ENCODE data around the gene PI3.

The PI3 gene

DNA sequence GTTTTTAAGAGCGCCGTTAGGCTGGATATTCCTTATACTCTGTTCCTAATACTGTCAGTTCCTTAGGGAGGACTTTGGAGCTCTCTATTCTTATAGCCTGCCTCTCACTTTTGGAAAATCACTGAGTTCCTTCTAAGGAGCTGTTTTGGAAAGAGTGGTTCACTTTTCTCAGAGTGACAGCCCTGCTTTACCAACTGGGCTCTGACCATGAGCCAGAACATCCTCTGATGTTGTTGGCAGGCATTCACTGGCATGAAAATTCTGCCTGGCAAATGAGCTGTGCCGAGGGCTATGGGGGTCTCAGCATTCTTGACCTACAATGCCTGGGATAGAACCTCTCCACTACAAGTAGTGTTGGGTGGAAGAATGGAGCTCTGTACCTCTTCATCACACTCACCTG is 17.2 kb downstream of the PI3 start:
- WGBS, result no CpG with 5 or more reads among the region's 3 CpGs

DNA sequence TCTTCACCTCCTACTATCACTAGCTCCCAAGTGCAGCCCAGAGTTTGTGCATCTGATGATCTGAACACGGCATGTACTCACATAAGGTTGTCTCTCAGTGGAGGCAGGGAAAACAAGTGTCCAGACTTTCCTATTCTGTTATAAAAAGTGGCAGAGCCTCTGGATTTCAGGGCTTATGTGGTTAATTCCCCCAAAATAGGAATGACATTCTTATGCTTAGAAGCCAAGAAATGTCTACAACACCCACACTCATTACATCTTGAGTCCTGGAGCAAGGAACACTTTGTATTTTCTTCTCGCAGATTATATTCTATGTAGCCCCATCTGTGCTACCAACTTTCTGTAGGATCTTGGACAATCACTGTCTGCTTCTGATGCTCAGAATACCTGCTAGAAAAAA is 18.6 kb downstream of the PI3 start:
- H3K4me1 ChIP-seq (ENCODE audit: control insufficient read depth, insufficient read depth, low read depth, low read length), result no peaks in the 10 kb centered on the region
- DNase-seq, result no peak
- no peak overlapping the region for H3K9ac ChIP-seq (ENCODE audit: low read length)
- no peak overlapping the region for H3K4me2 ChIP-seq (ENCODE audit: low read length, poor library complexity, severe bottlenecking)
- no peak overlapping the region for H4K8ac ChIP-seq (ENCODE audit: low read length)
- H3K9me3 ChIP-seq (ENCODE audit: control insufficient read depth, low read length), result peaks cover 4% of the 10 kb centered on the region
- no peak overlapping the region for H3K14ac ChIP-seq (ENCODE audit: low read length in 2 of 2)
- peaks cover 2 to 40% of the 10 kb centered on the region in 2 experiments for H3K27me3 ChIP-seq (ENCODE audit: control insufficient read depth in 1 of 2, insufficient read depth in 1 of 2, low read length in 2 of 2)
- WGBS, result 67% methylated on average over 2 of the region's 2 CpGs
- no peak overlapping the region for H2AK5ac ChIP-seq (ENCODE audit: low read length, severe bottlenecking)
- H2BK120ac ChIP-seq (ENCODE audit: low read depth, low read length), result no peak overlapping the region
- no peak overlapping the region for H3K4ac ChIP-seq (ENCODE audit: low read depth in 1 of 2, low read length in 2 of 2)
- no peak overlapping the region for H2BK5ac ChIP-seq (ENCODE audit: low read depth, low read length, poor library complexity, severe bottlenecking)
- no peak overlapping the region for H3K27ac ChIP-seq (ENCODE audit: low read length, poor library complexity, severe bottlenecking)
- H3K23ac ChIP-seq (ENCODE audit: low read length in 2 of 2), result no peak overlapping the region
- no peak overlapping the region for H3K18ac ChIP-seq (ENCODE audit: low read depth in 1 of 2, low read length in 2 of 2)
- no peaks in the 10 kb centered on the region for H3K36me3 ChIP-seq (ENCODE audit: control insufficient read depth in 1 of 2, insufficient read depth in 2 of 2, low read depth in 1 of 2, low read length in 2 of 2)
- H2BK12ac ChIP-seq (ENCODE audit: low read length in 2 of 2), result no peak overlapping the region
- no peak overlapping the region for H2AFZ ChIP-seq (ENCODE audit: low read depth, low read length)
- H3K4me3 ChIP-seq (ENCODE audit: insufficient read depth in 1 of 2, low read depth in 1 of 2, low read length in 2 of 2), result no peak overlapping the region
- no peak overlapping the region for H2BK15ac ChIP-seq (ENCODE audit: low read depth, poor library complexity, severe bottlenecking)
- H4K91ac ChIP-seq (ENCODE audit: low read length), result no peak overlapping the region
- no peaks in the 10 kb centered on the region for H3K79me1 ChIP-seq (replicated peaks; ENCODE audit: low read length, poor library complexity, severe bottlenecking)

More for the DNA sequence above, 17.2 kb downstream of the PI3 start:
- H2BK15ac ChIP-seq (ENCODE audit: low read depth, poor library complexity, severe bottlenecking), result no peak overlapping the region
- H2AK5ac ChIP-seq (ENCODE audit: low read length, severe bottlenecking), result no peak overlapping the region
- H3K23ac ChIP-seq (ENCODE audit: low read length in 2 of 2), result no peak overlapping the region
- no peak overlapping the region for H4K8ac ChIP-seq (ENCODE audit: low read length)
- no peaks in the 10 kb centered on the region for H3K79me1 ChIP-seq (replicated peaks; ENCODE audit: low read length, poor library complexity, severe bottlenecking)
- no peak overlapping the region for H3K18ac ChIP-seq (ENCODE audit: low read depth in 1 of 2, low read length in 2 of 2)
- H4K91ac ChIP-seq (ENCODE audit: low read length), result no peak overlapping the region
- H3K4me3 ChIP-seq (ENCODE audit: insufficient read depth in 1 of 2, low read depth in 1 of 2, low read length in 2 of 2), result no peak overlapping the region
- no peaks in the 10 kb centered on the region for H3K36me3 ChIP-seq (ENCODE audit: control insufficient read depth in 1 of 2, insufficient read depth in 2 of 2, low read depth in 1 of 2, low read length in 2 of 2)
- H2BK120ac ChIP-seq (ENCODE audit: low read depth, low read length), result no peak overlapping the region
- H3K9ac ChIP-seq (ENCODE audit: low read length), result no peak overlapping the region
- no peak overlapping the region for H2BK12ac ChIP-seq (ENCODE audit: low read length in 2 of 2)
- no peaks in the 10 kb centered on the region for H3K4me1 ChIP-seq (ENCODE audit: control insufficient read depth, insufficient read depth, low read depth, low read length)
- H3K27ac ChIP-seq (ENCODE audit: low read length, poor library complexity, severe bottlenecking), result no peak overlapping the region
- no peak for DNase-seq
- H3K27me3 ChIP-seq (ENCODE audit: control insufficient read depth in 1 of 2, insufficient read depth in 1 of 2, low read length in 2 of 2), result peaks cover 0 to 43% of the 10 kb centered on the region in 2 experiments
- no peak overlapping the region for H3K14ac ChIP-seq (ENCODE audit: low read length in 2 of 2)
- H3K4ac ChIP-seq (ENCODE audit: low read depth in 1 of 2, low read length in 2 of 2), result no peak overlapping the region
- H2BK5ac ChIP-seq (ENCODE audit: low read depth, low read length, poor library complexity, severe bottlenecking), result no peak overlapping the region
- no peak overlapping the region for H3K4me2 ChIP-seq (ENCODE audit: low read length, poor library complexity, severe bottlenecking)
- H3K9me3 ChIP-seq (ENCODE audit: control insufficient read depth, low read length), result peaks cover 2% of the 10 kb centered on the region
- no peak overlapping the region for H2AFZ ChIP-seq (ENCODE audit: low read depth, low read length)

DNA sequence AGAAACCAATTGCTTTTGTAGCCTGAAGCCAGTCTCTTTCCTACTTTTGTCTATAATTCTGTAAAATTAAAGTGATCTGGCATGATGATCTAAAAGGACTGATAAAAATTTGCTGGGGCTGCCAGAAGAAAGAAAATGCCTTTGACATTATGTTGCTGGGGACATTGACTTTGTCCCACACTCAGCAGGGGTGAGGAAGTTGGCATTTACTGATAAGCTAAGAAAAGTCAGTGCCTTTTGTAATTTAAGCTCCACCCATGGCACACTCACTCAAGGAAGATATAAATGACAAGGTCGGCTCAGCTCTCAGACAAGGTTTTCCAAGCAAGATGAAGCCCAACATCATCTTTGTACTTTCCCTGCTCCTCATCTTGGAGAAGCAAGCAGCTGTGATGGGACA is 32.0 kb downstream of the PI3 start, which contains the start of gene SEMG1:
Gene SEMG1 (plus strand): TSS at position 309 of the 400 bp plus-strand sequence. CDS start 21 bp downstream, at position 330.
- no peak within 1 kb of the TSS for H3K23ac ChIP-seq (ENCODE audit: low read length in 2 of 2)
- no peak within 1 kb of the TSS for H2AFZ ChIP-seq (ENCODE audit: low read depth, low read length)
- no peak within 1 kb of the TSS for H3K9ac ChIP-seq (ENCODE audit: low read length)
- no peak within 1 kb of the TSS for H2BK120ac ChIP-seq (ENCODE audit: low read depth, low read length)
- H3K4me1 ChIP-seq (ENCODE audit: control insufficient read depth, insufficient read depth, low read depth, low read length), result no peaks in the 10 kb centered on the region
- H4K91ac ChIP-seq (ENCODE audit: low read length), result no peak within 1 kb of the TSS
- no CpG with 5 or more reads among the region's 1 CpG for WGBS
- no peak within 1 kb of the TSS for H3K4ac ChIP-seq (ENCODE audit: low read depth in 1 of 2, low read length in 2 of 2)
- H3K4me2 ChIP-seq (ENCODE audit: low read length, poor library complexity, severe bottlenecking), result no peak within 1 kb of the TSS
- no peak within 1 kb of the TSS for H2BK15ac ChIP-seq (ENCODE audit: low read depth, poor library complexity, severe bottlenecking)
- H3K4me3 ChIP-seq (ENCODE audit: insufficient read depth in 1 of 2, low read depth in 1 of 2, low read length in 2 of 2), result no peak within 1 kb of the TSS
- H3K14ac ChIP-seq (ENCODE audit: low read length in 2 of 2), result no peak within 1 kb of the TSS
- no peak within 1 kb of the TSS for H2AK5ac ChIP-seq (ENCODE audit: low read length, severe bottlenecking)
- no peaks in the 10 kb centered on the region for H3K79me1 ChIP-seq (replicated peaks; ENCODE audit: low read length, poor library complexity, severe bottlenecking)
- peaks cover 0 to 60% of the 10 kb centered on the region in 2 experiments for H3K27me3 ChIP-seq (ENCODE audit: control insufficient read depth in 1 of 2, insufficient read depth in 1 of 2, low read length in 2 of 2)
- H3K27ac ChIP-seq (ENCODE audit: low read length, poor library complexity, severe bottlenecking), result no peak within 1 kb of the TSS
- no peaks in the 10 kb centered on the region for H3K36me3 ChIP-seq (ENCODE audit: control insufficient read depth in 1 of 2, insufficient read depth in 2 of 2, low read depth in 1 of 2, low read length in 2 of 2)
- no peak within 1 kb of the TSS for H2BK5ac ChIP-seq (ENCODE audit: low read depth, low read length, poor library complexity, severe bottlenecking)
- no peak within 1 kb of the TSS for H2BK12ac ChIP-seq (ENCODE audit: low read length in 2 of 2)
- H4K8ac ChIP-seq (ENCODE audit: low read length), result no peak within 1 kb of the TSS
- DNase-seq, result no peak
- H3K9me3 ChIP-seq (ENCODE audit: control insufficient read depth, low read length), result peaks cover 10% of the 10 kb centered on the region
- no peak within 1 kb of the TSS for H3K18ac ChIP-seq (ENCODE audit: low read depth in 1 of 2, low read length in 2 of 2)

DNA sequence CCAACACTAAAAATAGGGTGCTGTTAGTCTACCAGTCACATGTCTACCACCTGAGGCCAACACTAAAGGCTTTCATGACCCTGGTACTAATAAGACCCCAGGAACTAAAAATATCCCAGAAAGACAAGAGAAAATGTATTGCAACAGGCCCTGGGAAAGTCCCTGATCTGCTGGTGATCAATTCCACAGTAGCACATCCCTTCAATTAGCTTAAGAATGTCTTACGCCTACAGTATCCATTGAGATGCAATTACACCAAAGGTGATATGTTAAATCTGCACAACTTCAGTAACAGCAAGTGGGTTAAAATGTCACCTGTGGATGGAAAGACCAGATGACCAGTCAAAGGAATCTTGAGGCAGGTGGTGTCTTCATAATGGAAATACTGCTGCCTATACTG is 35.2 kb downstream of the PI3 start:
- H3K4ac ChIP-seq (ENCODE audit: low read depth in 1 of 2, low read length in 2 of 2), result no peak overlapping the region

More for the DNA sequence above, 35.2 kb downstream of the PI3 start:
- Histone ChIP-seq H3K4me2 (ENCODE audit: low read length, poor library complexity, severe bottlenecking) (no peak overlapping the region), H4K8ac (ENCODE audit: low read length) (no peak overlapping the region), H3K27me3 (ENCODE audit: control insufficient read depth in 1 of 2, insufficient read depth in 1 of 2, low read length in 2 of 2) (peaks cover 0 to 56% of the 10 kb centered on the region in 2 experiments), H3K4me1 (ENCODE audit: control insufficient read depth, insufficient read depth, low read depth, low read length) (no peaks in the 10 kb centered on the region), H3K9ac (ENCODE audit: low read length) (no peak overlapping the region), H3K4me3 (ENCODE audit: insufficient read depth in 1 of 2, low read depth in 1 of 2, low read length in 2 of 2) (no peak overlapping the region), H3K14ac (ENCODE audit: low read length in 2 of 2) (no peak overlapping the region), H2BK12ac (ENCODE audit: low read length in 2 of 2) (no peak overlapping the region), H3K27ac (ENCODE audit: low read length, poor library complexity, severe bottlenecking) (no peak overlapping the region), H2AK5ac (ENCODE audit: low read length, severe bottlenecking) (no peak overlapping the region), H3K18ac (ENCODE audit: low read depth in 1 of 2, low read length in 2 of 2) (no peak overlapping the region), H3K9me3 (ENCODE audit: control insufficient read depth, low read length) (no peaks in the 10 kb centered on the region), H2AFZ (ENCODE audit: low read depth, low read length) (no peak overlapping the region), H2BK15ac (ENCODE audit: low read depth, poor library complexity, severe bottlenecking) (no peak overlapping the region), H3K23ac (ENCODE audit: low read length in 2 of 2) (no peak overlapping the region), H3K79me1 (replicated peaks; ENCODE audit: low read length, poor library complexity, severe bottlenecking) (no peaks in the 10 kb centered on the region), H2BK5ac (ENCODE audit: low read depth, low read length, poor library complexity, severe bottlenecking) (no peak overlapping the region), H2BK120ac (ENCODE audit: low read depth, low read length) (no peak overlapping the region), H4K91ac (ENCODE audit: low read length) (no peak overlapping the region), H3K36me3 (ENCODE audit: control insufficient read depth in 1 of 2, insufficient read depth in 2 of 2, low read depth in 1 of 2, low read length in 2 of 2) (no peaks in the 10 kb centered on the region)
- WGBS, result no CpG with 5 or more reads among the region's 1 CpG
- DNase-seq, result no peak

Measured in mesenchymal stem cell (in vitro differentiated cells and primary cell).